Stromal cell of bone marrow (primary cell): Measurements from ENCODE around the gene ABCB8.
A peak's percentile ranks its signal among the peaks of the same experiment; 100 is the strongest.

Source experiments
- DNase-seq: peaks from one replicate; pipeline ENCODE4 v3.0.0-alpha.2; 2012; ENCODE audit warnings: low read depth

ABCB8 gene

DNA sequence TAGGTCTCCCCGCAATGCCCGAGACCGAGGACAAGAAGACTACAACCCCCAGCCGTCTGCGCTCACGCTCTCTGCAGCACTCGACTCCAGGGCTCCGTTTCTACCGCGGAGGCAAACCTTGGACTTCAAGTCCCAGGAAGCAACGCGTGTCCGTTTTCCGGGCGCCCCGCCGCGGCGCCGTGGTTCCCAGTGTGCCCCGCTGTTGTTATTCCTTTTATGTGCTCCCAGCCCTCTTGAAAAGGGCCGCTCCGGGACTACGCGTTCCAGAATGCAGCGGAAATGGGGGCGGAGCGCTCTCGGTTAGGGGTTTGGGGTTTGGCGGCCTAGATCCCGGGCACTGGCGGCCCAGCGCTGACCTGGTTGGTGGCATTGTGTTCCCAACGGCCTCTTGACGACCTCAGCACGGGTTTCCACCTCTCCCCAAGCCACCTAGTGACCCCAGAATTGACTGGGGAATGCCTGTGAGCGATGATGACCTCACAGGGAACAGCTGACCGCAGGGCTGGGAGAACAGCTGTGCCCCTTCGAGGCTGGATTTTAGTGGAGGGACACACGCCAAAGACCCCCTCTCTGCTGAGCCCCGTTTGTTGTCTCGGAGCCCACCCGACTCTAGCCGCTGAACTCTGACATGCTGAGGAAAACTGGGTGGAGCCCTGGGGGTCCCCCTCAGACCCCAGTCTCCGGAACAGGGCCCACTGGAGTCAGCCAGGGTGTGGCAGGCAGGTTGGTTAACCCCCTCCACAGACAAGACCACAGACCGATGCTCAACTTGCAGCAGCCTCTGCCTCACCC is 29.9 kb downstream of the ABCB8 start:
- peak; percentile 100 for DNase-seq

DNA sequence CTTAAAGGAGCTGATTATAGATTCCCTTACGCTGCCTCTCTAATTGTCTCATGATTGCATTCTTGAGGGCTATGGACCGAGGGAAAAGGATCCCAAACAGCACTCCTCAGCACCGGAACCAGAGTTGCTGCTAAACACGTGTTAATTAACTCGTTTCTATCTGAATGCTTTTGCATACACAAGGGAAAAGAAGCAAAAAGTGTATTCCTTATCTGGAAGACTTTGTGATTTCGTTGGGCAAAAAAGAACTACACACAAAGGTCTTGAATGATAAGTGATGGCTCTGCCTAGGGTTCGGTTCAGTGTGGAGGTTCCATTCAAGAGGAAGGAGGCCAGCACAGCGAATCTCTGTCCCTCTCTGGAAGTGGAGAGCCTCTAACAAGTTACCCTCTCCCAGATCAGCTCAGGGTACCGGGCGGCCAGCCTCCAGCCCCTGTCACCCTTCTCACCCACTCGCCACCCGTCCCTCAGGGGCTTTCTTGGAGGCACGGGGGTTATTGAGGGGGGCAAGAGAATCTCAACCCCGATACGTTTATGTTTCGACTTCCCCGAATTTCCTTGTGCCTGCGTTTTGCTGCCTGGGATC is 30.6 kb downstream of the ABCB8 start:
- DNase-seq = no peak

DNA sequence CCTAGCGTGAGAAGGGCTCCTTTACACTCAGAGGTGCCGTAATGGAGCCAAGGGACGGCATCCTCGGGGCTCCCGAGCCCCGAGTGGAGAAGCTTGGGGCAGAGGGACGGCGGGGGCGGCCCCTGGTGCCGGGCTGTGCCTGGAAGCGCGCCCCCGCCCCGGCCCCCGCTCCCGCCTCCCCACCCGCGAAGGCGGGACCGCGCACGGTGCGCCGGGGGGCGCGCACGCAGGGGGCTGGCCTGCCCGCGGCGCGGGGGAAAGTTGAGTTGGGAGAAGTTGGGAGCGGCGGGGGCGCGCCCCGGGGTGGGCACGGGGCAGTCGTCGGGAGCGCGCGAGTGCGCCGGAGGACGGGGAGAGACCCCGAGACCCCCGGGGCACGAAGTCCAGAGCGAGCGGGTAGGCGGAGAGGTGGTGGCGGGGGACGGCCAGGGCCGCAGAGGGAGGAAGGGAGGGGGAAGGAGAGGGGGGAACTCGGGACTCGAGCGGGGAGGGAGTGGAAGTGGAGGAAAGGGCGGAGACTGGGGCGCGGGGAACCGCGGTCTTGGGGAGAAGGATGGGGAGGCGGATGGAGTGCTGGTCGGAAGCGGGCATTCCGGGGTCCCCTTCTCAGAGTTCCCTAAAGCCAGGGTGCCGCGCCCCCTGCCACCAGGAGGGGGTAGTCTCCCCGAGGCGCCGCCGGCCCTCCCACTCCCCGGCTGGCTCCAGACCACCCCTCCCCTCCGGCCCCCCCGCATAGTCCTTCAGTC is 31.3 kb downstream of the ABCB8 start, which contains the start of gene SLC4A2:
SLC4A2 (plus strand) TSS at position 223 of the 746 bp plus-strand sequence. CDS start 2,399 bp downstream, outside the sequence.
- peak; percentile 57 for DNase-seq

DNA sequence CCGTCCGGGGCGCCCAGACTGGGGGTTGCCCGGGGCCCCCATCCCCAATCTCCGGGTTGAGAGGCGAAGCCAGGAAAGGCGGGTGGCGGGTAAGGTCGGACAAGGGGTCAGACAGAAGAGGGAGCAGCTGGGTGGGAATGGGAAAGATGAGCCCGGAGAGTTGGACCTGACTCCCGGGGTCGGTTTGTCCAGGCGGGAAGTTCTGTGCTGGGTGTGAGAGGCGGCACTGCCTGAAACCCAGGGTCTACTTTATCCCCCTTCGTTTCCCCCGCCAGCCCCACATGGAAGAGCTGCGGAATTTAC is 31.8 kb downstream of the ABCB8 start:
- DNase-seq = no peak

DNA sequence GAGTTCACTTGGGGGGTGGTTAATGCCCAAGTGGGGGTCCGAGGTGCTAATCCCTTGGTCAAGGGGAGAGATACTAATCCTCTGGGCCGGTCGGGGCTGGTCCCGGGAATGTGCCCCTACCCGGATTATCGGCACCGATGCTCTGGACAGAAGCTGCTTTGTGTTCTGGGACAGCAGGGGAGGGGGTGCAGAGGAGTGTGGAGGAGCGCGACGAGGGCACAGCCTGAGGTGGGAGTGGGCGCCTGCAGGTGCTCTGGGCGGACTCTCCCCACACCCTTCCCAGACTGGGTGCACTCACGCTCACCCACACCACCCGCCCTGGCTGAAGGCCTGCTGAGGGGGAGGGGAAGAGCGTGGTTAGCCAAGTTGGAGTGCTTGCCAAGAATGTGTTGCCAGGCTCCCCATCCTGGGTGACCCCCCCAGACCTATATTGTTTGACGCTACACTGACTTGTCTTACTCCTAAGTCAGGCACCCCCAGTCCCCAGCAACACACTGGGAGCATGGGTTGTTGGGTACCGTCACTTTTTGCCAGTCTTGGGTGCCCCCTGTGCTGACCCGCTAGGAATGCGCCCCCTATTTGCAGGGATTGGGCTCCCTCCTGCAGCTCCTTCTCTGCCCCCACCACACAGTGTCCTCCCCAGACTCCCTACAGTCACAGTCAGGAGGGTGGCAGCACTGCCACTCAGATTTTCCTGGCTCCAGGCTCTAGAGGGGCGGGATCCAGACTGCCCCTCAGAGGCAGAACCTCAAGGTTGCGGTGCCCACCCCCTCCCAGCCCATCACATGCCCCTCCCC is 32.4 kb downstream of the ABCB8 start:
- DNase-seq = no peak

DNA sequence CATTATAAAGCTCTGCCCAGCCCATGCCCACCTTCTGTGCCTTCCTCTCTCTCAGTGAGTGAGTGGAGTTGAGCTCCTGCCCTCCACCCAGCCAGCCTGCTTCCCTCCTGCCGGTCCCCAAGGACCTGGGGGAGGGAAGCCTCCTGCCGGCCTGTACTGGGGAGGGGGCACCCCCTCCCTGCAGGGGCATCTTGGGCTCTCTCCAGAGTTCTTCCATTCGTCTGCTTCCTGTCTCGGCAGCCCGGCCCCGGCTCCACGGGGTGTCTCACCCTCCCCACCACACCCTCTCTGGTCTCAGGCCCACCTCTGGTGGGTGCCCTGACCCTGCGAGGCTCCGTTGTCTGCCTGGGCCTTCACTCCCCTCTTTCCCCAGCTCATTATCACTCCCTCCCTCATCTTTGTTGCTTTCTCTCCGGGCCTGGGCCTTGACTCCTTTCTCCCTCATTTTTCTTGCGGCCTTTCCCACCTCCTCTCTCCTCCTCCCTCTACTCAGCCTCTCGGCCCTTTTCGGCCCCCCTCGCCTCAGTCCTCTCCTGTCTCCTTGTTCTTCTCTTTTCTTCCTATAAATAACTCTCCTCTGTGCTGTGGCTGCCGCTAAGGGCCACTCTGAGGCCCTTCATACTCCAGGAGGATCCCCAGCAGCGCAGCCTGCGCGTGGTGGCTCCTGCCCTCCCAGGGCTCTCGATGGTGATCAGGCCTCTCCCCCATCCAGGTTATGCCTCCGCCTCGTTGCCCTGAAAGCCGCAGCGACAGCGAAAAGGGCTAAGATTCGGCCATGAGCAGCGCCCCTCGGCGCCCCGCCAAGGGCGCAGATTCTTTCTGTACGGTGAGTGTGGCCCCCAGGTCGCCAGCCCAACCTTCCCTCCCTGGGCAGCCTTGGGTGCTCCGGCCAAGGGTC is 33.2 kb downstream of the ABCB8 start:
- DNase-seq = no peak

DNA sequence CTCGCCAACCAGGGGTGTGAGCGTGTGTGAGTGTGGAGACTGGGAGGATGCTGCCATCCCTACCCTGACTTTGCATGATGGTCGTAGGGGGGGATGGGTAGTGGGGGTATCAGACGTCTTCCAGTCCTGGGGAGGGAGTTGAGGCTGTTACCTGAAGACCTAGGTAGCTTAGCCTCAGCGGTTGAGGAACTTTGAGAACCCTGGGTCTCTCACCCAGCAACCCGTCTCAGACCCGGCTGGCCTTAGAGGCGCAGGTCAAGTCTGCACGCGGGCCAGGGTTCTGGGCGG is 33.8 kb downstream of the ABCB8 start:
- DNase-seq = no peak

DNA sequence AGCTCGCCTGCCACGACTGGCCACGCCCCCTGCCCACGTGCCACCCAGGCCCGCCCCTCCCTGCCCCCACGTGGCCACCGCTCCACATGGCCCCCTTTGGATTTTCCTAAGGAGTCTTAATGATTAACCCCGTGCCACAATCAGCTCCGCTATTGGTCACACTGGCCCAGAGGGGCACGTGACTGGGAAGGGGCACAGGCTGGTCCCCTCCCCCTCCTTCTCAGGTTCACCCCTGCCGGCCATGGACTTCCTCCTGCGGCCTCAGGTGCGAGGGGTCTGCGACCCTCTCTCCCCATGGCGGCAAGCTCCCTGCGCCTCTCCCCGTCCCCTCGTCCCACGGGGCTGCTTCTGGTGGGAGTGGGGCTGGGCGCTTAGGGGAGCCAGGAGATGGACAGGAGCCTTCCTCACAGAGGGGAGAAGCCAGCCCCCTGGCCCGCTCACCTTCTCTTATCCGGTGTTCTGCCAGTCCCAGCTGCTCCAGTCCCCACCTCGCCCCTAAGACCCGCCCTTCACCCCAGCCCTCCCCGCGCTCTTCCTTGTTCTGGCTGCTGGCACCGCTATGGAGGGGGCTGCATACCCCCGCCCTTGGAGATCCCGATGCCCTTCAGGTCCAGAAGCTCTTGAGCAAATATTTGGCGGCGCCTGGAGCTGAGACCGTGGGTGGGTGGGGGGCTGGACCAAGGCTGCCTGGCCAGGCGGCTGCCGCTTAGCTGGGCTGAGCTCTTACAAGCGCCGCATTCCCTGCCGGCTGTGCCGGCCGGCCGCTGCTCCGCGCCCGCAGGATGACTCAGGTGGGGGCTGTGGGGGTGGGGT is 34.4 kb downstream of the ABCB8 start:
- DNase-seq = no peak

DNA sequence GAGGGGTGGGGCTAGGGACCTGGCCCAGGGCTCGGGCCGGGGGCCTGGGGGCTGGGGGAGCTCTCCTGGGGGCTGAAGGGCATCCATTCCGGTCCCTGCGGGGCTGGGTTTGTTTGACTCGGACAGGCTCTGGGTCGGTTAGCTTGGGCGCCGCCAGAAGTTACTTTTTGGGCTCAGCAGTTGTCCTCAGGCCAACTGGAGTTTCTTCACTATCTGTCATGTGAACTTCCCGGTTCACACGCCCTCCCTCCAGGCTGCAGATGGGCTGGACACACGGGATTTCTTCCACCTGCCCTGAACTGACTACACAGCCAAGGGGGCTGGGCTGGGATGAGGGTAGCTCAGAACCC is 34.9 kb downstream of the ABCB8 start:
- no peak for DNase-seq

DNA sequence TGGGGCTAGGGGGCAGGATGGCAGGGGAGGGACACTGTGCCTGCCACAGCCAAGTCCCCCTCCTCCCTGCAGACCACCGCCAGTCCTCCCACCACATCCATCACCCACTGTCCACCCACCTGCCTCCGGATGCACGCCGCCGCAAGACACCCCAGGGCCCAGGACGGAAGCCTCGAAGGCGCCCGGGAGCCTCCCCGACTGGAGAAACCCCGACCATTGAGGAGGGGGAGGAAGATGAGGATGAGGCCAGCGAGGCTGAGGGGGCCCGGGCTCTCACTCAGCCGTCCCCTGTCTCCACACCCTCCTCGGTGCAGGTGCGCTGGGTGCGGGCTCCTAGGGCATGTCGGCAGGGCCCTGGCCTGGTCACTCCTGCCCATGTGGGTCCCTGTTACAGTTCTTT is 36.2 kb downstream of the ABCB8 start:
- DNase-seq = no peak

DNA sequence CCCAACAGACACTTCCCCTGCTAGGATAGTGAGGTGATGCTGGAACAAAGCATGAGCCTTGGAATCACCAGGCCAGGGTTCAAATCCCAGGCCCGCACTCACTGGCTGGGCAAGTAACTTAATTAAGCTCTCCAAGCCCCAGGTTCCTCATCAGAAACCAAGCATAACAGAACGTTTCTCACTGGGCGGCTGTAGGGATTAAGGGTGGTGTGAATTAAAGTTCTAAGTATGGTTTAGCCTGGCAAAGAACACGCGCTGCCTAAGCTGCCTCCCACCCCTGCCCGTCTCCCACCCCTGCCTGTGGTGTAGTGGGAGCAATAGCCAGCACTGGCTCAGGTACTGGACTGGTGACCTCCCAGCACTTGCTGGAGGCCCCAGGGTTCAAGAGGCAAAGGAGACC is 36.7 kb downstream of the ABCB8 start:
- no peak for DNase-seq

DNA sequence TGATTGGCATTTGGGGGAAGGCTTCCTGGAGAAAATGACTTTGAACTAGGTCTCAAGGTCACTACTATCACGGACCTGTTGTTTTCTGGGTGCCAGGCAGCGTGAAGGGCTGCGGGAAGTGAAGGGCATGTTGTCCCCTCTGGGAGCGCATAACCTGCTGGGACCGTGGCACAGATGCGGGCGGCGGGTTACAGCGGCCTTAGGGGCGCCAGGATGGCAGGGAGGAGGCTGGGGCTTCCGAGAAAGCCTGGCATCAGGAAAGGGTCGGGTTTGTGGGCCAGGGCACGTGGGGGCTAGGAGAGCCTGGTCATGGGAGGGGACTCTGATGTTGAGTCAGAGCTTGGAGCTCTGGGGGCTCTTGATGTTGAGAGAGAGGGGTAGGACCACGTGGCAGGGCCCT is 37.3 kb downstream of the ABCB8 start:
- no peak for DNase-seq

DNA sequence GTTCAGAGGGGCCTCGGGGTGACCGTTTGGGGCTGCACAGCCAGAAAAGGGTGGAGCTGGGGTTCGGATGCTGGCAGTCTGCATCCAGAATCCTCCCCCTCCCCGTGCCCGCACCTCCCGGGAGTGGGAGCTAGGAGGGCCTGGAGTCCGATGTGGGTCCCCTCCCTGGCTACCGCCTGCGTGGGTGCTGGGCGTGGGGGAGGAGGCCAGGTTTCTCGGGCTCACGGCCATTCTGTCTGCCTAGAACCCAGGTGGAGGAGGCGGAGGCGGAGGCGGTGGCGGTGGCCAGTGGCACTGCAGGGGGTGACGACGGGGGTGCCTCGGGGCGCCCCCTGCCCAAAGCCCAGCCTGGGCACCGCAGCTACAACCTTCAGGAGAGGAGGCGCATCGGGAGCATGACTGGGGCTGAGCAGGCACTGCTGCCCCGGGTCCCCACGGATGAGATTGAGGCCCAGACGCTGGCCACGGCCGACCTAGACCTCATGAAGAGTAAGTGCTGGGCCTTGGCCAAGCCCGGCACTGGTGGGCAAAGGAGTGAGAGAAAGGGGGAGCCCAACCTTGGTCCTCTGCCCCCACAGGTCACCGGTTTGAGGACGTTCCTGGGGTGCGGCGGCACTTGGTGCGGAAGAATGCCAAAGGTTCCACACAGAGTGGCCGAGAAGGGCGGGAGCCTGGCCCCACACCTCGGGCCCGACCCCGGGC is 38.2 kb downstream of the ABCB8 start:
- DNase-seq = no peak

DNA sequence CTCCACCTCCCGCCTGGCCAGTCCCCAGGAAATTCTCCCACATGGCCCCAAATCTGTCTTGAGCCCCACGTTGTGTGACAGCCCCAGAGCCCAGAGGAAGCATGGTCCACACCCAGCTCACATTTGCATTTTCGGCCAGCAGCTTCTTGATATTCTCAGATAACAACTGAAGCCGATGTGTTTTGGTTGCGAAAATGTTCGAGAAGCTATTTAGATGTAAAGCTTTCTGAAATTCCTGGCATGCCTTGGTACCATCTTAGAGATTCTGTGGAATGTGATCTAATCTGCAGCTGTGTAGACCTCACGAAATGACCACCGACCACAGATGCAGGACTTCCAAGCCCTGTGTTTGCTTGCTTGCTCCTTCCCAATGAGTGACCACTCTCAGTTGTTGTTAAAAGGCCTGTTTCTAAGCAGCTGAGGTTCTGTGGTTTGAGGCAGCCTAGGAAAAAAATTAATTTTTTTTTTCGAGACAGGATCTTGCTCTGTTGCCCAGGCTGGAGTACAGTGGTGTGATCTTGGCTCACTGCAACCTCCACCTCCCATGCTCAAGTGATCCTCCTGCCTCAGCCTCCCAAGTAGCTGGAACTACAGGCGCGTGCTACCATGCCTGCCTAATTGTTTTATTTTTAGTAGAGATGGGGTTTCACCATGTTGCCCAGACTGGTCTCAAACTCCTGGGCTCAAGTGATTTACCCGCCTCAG is 40.0 kb downstream of the ABCB8 start:
- DNase-seq = no peak

DNA sequence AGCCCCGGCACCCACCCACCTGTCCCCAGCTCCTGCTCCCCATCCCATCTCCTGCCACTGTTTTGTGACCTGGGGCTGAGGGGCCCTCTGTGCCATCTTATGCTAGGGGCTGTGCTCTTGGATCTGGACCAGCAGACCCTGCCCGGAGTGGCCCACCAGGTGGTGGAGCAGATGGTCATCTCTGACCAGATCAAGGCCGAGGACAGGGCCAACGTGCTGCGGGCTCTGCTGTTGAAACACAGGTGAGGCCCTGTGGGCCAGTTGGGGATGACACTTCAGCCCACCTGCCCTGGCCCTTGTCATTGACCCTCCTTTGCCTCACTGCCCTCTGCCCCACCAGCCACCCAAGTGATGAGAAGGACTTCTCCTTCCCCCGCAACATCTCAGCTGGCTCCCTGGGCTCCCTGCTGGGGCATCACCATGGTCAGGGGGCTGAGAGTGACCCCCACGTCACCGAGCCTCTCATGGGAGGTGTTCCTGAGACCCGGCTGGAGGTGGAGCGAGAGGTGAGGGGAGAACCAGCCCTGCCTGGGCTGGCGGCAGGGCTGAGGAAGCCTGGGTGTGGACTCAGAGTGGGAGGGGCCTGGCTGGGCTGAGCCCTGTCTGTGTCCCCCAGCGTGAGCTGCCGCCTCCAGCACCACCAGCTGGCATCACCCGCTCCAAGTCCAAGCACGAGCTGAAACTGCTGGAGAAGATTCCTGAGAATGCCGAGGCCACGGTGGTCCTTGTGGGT is 41.8 kb downstream of the ABCB8 start:
- DNase-seq = no peak

DNA sequence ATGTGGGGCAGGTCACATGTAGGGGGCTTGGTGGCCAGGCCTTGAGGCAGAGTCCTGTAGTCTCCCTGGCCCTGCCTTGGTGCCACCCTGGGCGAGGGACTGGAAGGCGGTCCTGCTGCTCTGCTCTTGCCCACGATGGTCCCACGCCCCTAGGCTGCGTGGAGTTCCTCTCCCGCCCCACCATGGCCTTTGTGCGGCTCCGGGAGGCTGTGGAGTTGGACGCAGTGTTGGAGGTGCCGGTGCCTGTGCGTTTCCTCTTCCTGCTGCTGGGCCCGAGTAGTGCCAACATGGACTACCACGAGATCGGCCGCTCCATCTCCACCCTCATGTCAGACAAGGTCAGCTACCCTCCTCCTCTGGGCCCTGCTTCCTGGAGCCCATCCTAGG is 42.3 kb downstream of the ABCB8 start:
- DNase-seq = no peak

DNA sequence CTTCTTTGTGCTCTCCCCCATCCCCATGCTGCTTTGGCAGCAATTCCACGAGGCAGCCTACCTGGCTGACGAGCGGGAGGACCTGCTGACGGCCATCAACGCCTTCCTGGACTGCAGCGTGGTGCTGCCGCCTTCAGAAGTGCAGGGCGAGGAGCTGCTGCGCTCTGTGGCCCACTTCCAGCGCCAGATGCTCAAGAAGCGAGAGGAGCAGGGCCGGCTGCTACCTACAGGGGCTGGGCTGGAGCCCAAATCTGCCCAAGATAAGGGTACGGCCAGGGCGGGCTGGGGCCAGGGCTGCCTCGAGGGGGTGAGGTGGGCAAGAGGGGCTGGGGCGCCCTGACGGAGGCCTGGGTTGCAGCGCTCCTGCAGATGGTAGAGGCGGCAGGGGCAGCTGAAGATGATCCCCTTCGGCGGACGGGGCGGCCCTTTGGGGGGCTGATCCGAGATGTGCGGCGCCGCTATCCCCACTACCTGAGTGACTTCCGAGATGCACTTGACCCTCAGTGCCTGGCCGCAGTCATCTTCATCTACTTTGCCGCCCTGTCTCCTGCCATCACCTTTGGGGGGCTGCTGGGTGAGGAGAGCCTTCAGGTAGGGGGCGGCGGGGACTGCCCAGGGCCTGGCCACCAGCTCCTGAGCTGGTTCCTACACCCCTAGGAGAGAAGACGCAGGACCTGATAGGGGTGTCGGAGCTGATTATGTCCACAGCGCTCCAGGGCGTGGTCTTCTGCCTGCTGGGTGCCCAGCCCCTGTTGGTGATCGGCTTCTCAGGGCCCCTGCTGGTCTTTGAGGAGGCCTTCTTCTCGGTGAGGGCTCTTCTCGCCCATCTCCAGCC is 43.0 kb downstream of the ABCB8 start:
- DNase-seq = no peak

DNA sequence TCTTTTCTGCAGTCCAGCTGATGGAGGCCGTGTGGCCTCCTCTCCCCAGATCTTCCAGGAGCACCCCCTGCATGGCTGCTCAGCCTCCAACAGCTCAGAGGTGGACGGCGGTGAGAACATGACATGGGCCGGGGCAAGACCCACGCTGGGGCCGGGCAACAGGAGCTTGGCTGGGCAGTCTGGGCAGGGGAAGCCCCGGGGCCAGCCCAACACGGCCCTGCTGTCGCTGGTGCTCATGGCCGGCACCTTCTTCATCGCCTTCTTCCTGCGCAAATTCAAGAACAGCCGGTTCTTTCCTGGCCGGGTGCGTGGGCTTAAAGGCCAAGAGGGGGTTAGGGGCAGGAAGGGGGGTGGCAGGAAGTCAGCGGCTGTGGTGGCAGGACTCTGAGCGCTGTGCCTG is 45.7 kb downstream of the ABCB8 start:
- no peak for DNase-seq
